HepG2 (cell line): ENCODE measurements around the gene CMTM4. TPM values are rescaled to one million over a fixed set of nuclear protein-coding genes. Genes with fewer than 3 reads are reported as not detected.

Experiments
- ATAC-seq: fragments of 200-7000 bp; cut with Tn5 transposase; 3 replicates; pipeline ENCODE4 v1.9.1; 2020; ENCODE audit warnings: mild to moderate bottlenecking, moderate library complexity
- BruUV-seq: library from RNA; stranded (reverse); fragments of 400-500 nt; replicated peaks from 2 replicates; lab custom pipeline; 2021; lab: Mats Ljungman, UMichigan
- CTCF ChIA-PET: fragments of 300-600 bp; formaldehyde crosslinking; extraction: SDS; loops from one replicate; lab custom pipeline; 2021; ENCODE audit warnings: low total read pairs, inconsistent platforms, low intra/inter-chr PET ratio; lab: Yijun Ruan, JAX
- POLR2A ChIA-PET: fragments of 350-600 bp; sonication (Branson Sonifier 250); formaldehyde crosslinking; loops from one replicate; lab custom pipeline; 2020; ENCODE audit warnings: antibody characterized with exemption, inconsistent platforms; lab: Yijun Ruan, JAX
- DNase-seq: peaks from one replicate; pipeline ENCODE4 v3.0.0-alpha.2; 2015; ENCODE audit warnings: low spot score
- FAIRE-seq: peaks from 3 replicates; lab custom pipeline; 2011; peaks lifted over from hg19 to GRCh38; lab: Jason Lieb, UNC
- H2AFZ ChIP-seq: one replicate; pipeline ENCODE4 v1.6.1; 2011; ENCODE audit warnings: low read length, inconsistent platforms
- H3K27ac ChIP-seq: fragments of 300-600 bp; 3 replicates; pipeline ENCODE4 v1.8.0; 2011; ENCODE audit warnings: mixed run types, mild to moderate bottlenecking, mixed read lengths, low read length, inconsistent platforms; ENCODE audit not compliant: insufficient read depth; ENCODE audit errors: extremely low read length
- H3K27me3 ChIP-seq, 2 experiments: fragments of 200-600 bp in 1 of 2; 2 replicates in 1 of 2; 3 replicates in 1 of 2; pipeline versions ENCODE4 v1.6.0 to v1.8.0; 2011; ENCODE audit warnings: low read length in 2 of 2, mild to moderate bottlenecking in 2 of 2, moderate library complexity in 2 of 2, inconsistent platforms in 1 of 2; ENCODE audit not compliant: insufficient read depth in 2 of 2, control insufficient read depth in 1 of 2
- H3K36me3 ChIP-seq, 2 experiments: fragments of 200-600 bp in 1 of 2; replicated peaks in 1 of 2; 2 replicates in 1 of 2; 3 replicates in 1 of 2; pipeline versions ENCODE4 v1.5.1 to v1.8.0; 2011; ENCODE audit warnings: low read length in 2 of 2, inconsistent platforms in 1 of 2; ENCODE audit not compliant: insufficient read depth in 2 of 2, control insufficient read depth in 1 of 2
- H3K4me1 ChIP-seq: 2 replicates; pipeline ENCODE4 v1.5.1; 2012; ENCODE audit warnings: low read length, inconsistent platforms; ENCODE audit not compliant: insufficient read depth
- H3K4me2 ChIP-seq: 2 replicates; pipeline ENCODE4 v1.6.0; 2011; ENCODE audit warnings: low read depth, low read length, inconsistent platforms
- H3K4me3 ChIP-seq, 3 experiments: fragments of 200-600 bp in 1 of 3; sonication (generic), shearing (Covaris generic) in 1 of 3; replicated peaks in 1 of 3; 2 replicates each; pipeline ENCODE4 v1.5.1; 2011 to 2016; ENCODE audit warnings: low read length in 3 of 3, inconsistent platforms in 2 of 3, low read depth in 2 of 3, mild to moderate bottlenecking in 2 of 3, control low read depth in 1 of 3, mixed read lengths in 1 of 3; ENCODE audit not compliant: insufficient read depth in 1 of 3
- H3K79me2 ChIP-seq: one replicate; pipeline ENCODE4 v1.6.1; 2011; ENCODE audit warnings: low read length, inconsistent platforms; ENCODE audit not compliant: insufficient read depth
- H3K9ac ChIP-seq: 2 replicates; pipeline ENCODE4 v1.6.0; 2011; ENCODE audit warnings: mild to moderate bottlenecking, low read depth, low read length, inconsistent platforms; ENCODE audit not compliant: insufficient read depth
- H3K9me3 ChIP-seq: 2 replicates; pipeline ENCODE4 v1.5.1; 2012; ENCODE audit warnings: mild to moderate bottlenecking, low read length
- H4K20me1 ChIP-seq: 2 replicates; pipeline ENCODE4 v1.6.0; 2011; ENCODE audit warnings: inconsistent platforms, mild to moderate bottlenecking, low read length, moderate library complexity; ENCODE audit not compliant: insufficient read depth
- BORCS8-MEF2B ChIP-seq: sonication (generic); formaldehyde crosslinking; IDR thresholded peaks from 2 replicates; pipeline ENCODE4 v1.8.0; 2022; ENCODE audit warnings: mild to moderate bottlenecking, missing genetic modification reagents
- IKZF4 ChIP-seq: sonication (generic); formaldehyde crosslinking; IDR thresholded peaks from 2 replicates; pipeline ENCODE4 v1.5.1; 2020; ENCODE audit warnings: borderline replicate concordance, mild to moderate bottlenecking, low read depth, missing genetic modification reagents; ENCODE audit errors: not compliant biosample characterization
- NCOA1 ChIP-seq: sonication (generic); formaldehyde crosslinking; IDR thresholded peaks from 2 replicates; pipeline ENCODE4 v1.9.0; 2021; ENCODE audit warnings: missing genetic modification reagents
- PAF1 ChIP-seq: IDR thresholded peaks from 2 replicates; pipeline ENCODE4 v1.6.1; 2016; ENCODE audit warnings: missing genetic modification reagents, missing compliant biosample characterization
- ZNF17 ChIP-seq: sonication (generic); formaldehyde crosslinking; IDR thresholded peaks from 2 replicates; pipeline ENCODE4 v1.5.0; 2020; ENCODE audit warnings: mild to moderate bottlenecking, missing genetic modification reagents
- ZNF891 ChIP-seq: sonication (generic); formaldehyde crosslinking; IDR thresholded peaks from 2 replicates; pipeline ENCODE4 v1.5.0; 2020; ENCODE audit warnings: mild to moderate bottlenecking, missing genetic modification reagents
- WGBS: methylation state at CpG from one replicate; pipeline ENCODE4 v1.1.6; 2017; ENCODE audit warnings: low lambda C conversion rate; 5-methylcytosine and 5-hydroxymethylcytosine counted together
- in situ Hi-C: cut with HindIII; loops from 2 replicates; pipeline ENCODE4 v1.10.0; 2017; ENCODE audit warnings: low pct_unique_long_range_greater_than_20kb; ENCODE audit not compliant: extremely low pct_ligation_motif_present
- intact Hi-C: fragments of 100-400 bp; cut with micrococcal nuclease; formaldehyde crosslinking; loops from one replicate; pipeline ENCODE4 v1.10.0; 2022; ENCODE audit not compliant: unreplicated experiment
- polyA plus RNA-seq, 8 experiments: library from polyadenylated mRNA; depleted of rRNA in 3 of 8; stranded (reverse) in 7 of 8; unstranded in 1 of 8; fragments of >200 nt; fragmentation: Illumina TruSeq in 4 of 8; extraction: Trizol in 4 of 8; gene quantifications; 2 replicates each; pipeline versions ENCODE4 v1.2.1 to v1.2.3, GENCODE V29; 2011 to 2016; ENCODE audit warnings: low read depth in 4 of 8, missing spikeins in 1 of 8, mixed read lengths in 1 of 8; ENCODE audit not compliant: insufficient read depth in 1 of 8
- total RNA-seq, 5 experiments: library from RNA; depleted of rRNA; stranded (reverse); fragments of >200 nt; fragmentation: Illumina TruSeq; extraction: Trizol; gene quantifications; 2 replicates each; pipeline ENCODE4 v1.2.3, GENCODE V29; 2016; ENCODE audit warnings: low read depth in 1 of 5

The CMTM4 gene
- total and polyA plus RNA-seq, 2 of the 13 experiments (the other 11 are each of a cell fraction or from before 2014, with no cell fraction given): 32.0 to 36.3 TPM

DNA sequence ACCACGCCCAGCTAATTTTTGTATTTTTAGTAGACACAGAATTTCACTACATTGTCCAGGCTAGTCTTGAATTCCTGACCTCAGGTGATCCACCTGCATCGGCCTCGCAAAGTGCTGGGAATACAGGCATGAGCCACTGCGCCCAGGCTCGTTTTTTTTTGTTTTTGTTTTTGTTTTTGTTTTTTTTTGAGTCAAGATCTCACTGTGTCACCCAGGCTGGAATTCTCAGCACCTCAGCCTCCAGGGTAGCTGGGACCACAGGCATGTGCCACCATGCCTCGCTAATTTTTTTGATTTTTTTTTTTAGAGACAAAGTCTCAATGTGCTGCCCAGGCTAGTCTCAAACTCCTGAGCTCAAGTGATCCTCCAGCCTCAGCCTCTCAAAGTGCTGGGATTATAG is 17.5 kb upstream of the CMTM4 start:
- Histone ChIP-seq H3K4me3 (no peak overlapping the region), H3K27ac (no peak overlapping the region), H2AFZ (no peak overlapping the region), H3K9me3 (no peaks in the 10 kb centered on the region), H3K4me1 (peaks cover 16% of the 10 kb centered on the region), H3K79me2 (no peaks in the 10 kb centered on the region), H3K4me2 (no peak overlapping the region), H3K27me3 (no peaks in the 10 kb centered on the region; a peak in 2 of 5 replicates), H3K36me3 (no peaks in the 10 kb centered on the region), H3K9ac (no peak overlapping the region), H4K20me1 (no peaks in the 10 kb centered on the region)
- ChIA-PET POLR2A (no interaction called here), CTCF (no interaction called here)
- in situ Hi-C loops: no loop called here
- no peak for TF ChIP-seq NCOA1
- 0 out of 2 replicates have a peak, but pooled peaks have one; percentile 19 for TF ChIP-seq BORCS8-MEF2B (CRISPR knock-in tag)
- TF ChIP-seq IKZF4: no peak
- intact Hi-C loops: no loop called here
- BruUV-seq: no TSS peak
- ATAC-seq (no peak), DNase-seq (no peak), FAIRE-seq (no peak)
- 82% methylated on average over 6 of the region's 6 CpGs for WGBS

DNA sequence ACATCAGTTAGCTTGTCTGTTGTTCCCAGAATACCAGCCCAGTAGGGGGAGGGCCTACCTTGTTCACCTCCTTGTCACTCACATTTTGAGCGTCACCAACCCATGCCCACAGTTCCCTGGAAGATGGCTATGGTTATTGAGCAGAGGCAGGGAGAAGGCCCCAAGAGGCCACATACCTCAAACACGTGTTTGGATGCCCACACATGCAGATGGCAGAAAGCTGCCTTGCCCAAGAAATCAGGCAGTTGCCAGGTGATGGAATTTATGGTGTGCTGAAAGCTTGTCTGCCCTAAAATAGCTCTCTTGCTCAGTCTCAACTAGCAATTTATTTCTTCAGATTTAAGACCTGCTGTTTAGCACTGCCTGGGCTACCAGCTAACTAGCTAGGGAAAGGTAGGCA is 16.5 kb upstream of the CMTM4 start:
- POLR2A ChIA-PET: interaction anchor here (0.6 kb wide), 1 partner anchor 162 kb away, joined by 3 read pairs; no protein-coding TSS in a partner anchor
- no peak for TF ChIP-seq PAF1 (CRISPR knock-in tag)
- TF ChIP-seq ZNF891 (CRISPR knock-in tag): no peak
- no peak for TF ChIP-seq ZNF17 (CRISPR knock-in tag)
- FAIRE-seq: no peak
- no peaks in the 10 kb centered on the region for H3K36me3 ChIP-seq
- no peak overlapping the region for H3K27ac ChIP-seq
- H3K9me3 ChIP-seq: no peaks in the 10 kb centered on the region
- H3K27me3 ChIP-seq: no peaks in the 10 kb centered on the region; a peak in 2 of 5 replicates
- no peaks in the 10 kb centered on the region for H3K79me2 ChIP-seq
- intact Hi-C loops (no loop called here), in situ Hi-C loops (no loop called here)
- H3K4me1 ChIP-seq: peaks cover 16% of the 10 kb centered on the region
- ATAC-seq: peak; percentile 8; the same call in 2 of the 3 replicates
- no peak overlapping the region for H3K9ac ChIP-seq
- CTCF ChIA-PET: no interaction called here
- DNase-seq: no peak
- no peaks in the 10 kb centered on the region for H4K20me1 ChIP-seq
- WGBS: 32% methylated on average over 2 of the region's 2 CpGs
- H3K4me2 ChIP-seq: no peak overlapping the region
- H3K4me3 ChIP-seq: no peak overlapping the region
- no TSS peak for BruUV-seq
- H2AFZ ChIP-seq: no peak overlapping the region
